ENCODE data around the gene UCP3.

GRCh38 chr11:73965076-73965763, 43.7 kb downstream of the UCP3 start:
- no peak for TF ChIP-seq CTCF (IDR thresholded peaks at IDR 0.05)
- no peak for TF ChIP-seq EP300 (IDR thresholded peaks at IDR 0.05)
- TF ChIP-seq POLR2A (IDR thresholded peaks at IDR 0.05): no peak
- TF ChIP-seq POLR2AphosphoS5 (IDR thresholded peaks at IDR 0.05): no peak
